CD14-positive monocyte (primary cell): ENCODE results near the gene USP47. TPM values are rescaled to one million over a fixed set of nuclear protein-coding genes. Genes with fewer than 3 reads are reported as not detected.

Experiments
- DNase-seq, 3 donors: peaks; one replicate each; pipeline ENCODE4 v3.0.0-alpha.2; 2011 to 2022
- H2AFZ ChIP-seq: 2 replicates; pipeline ENCODE4 v1.6.0; 2012; ENCODE audit warnings: mild to moderate bottlenecking, low read depth, low read length, inconsistent platforms; ENCODE audit not compliant: insufficient read depth, poor library complexity, severe bottlenecking
- H3K27ac ChIP-seq, 2 donors: 1 replicate in 1 of 2; 2 replicates in 1 of 2; pipeline ENCODE4 v1.5.1; 2012 to 2013; ENCODE audit warnings: low read length in 2 of 2, control low read depth in 1 of 2, inconsistent platforms in 1 of 2, low read depth in 1 of 2, mild to moderate bottlenecking in 1 of 2
- H3K27me3 ChIP-seq, 2 donors: one replicate each; pipeline versions ENCODE4 v1.6.0 to v1.6.1; 2011 to 2013; ENCODE audit warnings: low read length in 2 of 2; ENCODE audit not compliant: control insufficient read depth in 2 of 2, insufficient read depth in 2 of 2
- H3K36me3 ChIP-seq, 2 donors: replicated peaks in 1 of 2; 1 replicate in 1 of 2; 2 replicates in 1 of 2; pipeline versions ENCODE4 v1.5.1 to v1.6.1; 2012 to 2013; ENCODE audit warnings: low read length in 2 of 2, control low read depth in 1 of 2, inconsistent platforms in 1 of 2, mild to moderate bottlenecking in 1 of 2; ENCODE audit not compliant: insufficient read depth in 2 of 2, control insufficient read depth in 1 of 2
- H3K4me1 ChIP-seq, 2 donors: 1 replicate in 1 of 2; 2 replicates in 1 of 2; pipeline versions ENCODE4 v1.5.1 to v1.6.1; 2012 to 2013; ENCODE audit warnings: low read length in 2 of 2, control low read depth in 1 of 2, inconsistent platforms in 1 of 2, mild to moderate bottlenecking in 1 of 2, moderate library complexity in 1 of 2; ENCODE audit not compliant: insufficient read depth in 2 of 2, control insufficient read depth in 1 of 2
- H3K4me2 ChIP-seq: replicated peaks from 2 replicates; pipeline ENCODE3; 2012; ENCODE audit warnings: low read length, moderate library complexity, mild to moderate bottlenecking; ENCODE audit not compliant: poor library complexity, severe bottlenecking; ENCODE audit errors: extremely low read depth
- H3K4me3 ChIP-seq, 3 experiments: fragments of 200-600 bp in 1 of 3; sonication (generic) in 1 of 3; replicated peaks in 1 of 3; 1 replicate in 2 of 3; 2 replicates in 1 of 3; pipeline ENCODE4 v1.5.1; 2011 to 2013; ENCODE audit warnings: low read length in 3 of 3, mild to moderate bottlenecking in 3 of 3, control low read depth in 2 of 3, low read depth in 2 of 3, inconsistent platforms in 1 of 3, moderate library complexity in 1 of 3
- H3K79me2 ChIP-seq: 2 replicates; pipeline ENCODE4 v1.6.0; 2012; ENCODE audit warnings: mild to moderate bottlenecking, control low read depth, inconsistent platforms, low read length, moderate library complexity; ENCODE audit not compliant: insufficient read depth
- H3K9ac ChIP-seq: 2 replicates; pipeline ENCODE4 v1.6.0; 2017; ENCODE audit warnings: low read length, mild to moderate bottlenecking; ENCODE audit not compliant: insufficient read depth, poor library complexity, severe bottlenecking
- H3K9me3 ChIP-seq, 2 donors: replicated peaks in 1 of 2; 1 replicate in 1 of 2; 2 replicates in 1 of 2; pipeline versions ENCODE4 v1.5.1 to v1.6.1; 2012 to 2013; ENCODE audit warnings: low read length in 2 of 2, control low read depth in 1 of 2; ENCODE audit not compliant: control insufficient read depth in 1 of 2, insufficient read depth in 1 of 2
- H4K20me1 ChIP-seq: 2 replicates; pipeline ENCODE4 v1.6.0; 2012; ENCODE audit warnings: mild to moderate bottlenecking, low read length, control low read depth, moderate library complexity; ENCODE audit not compliant: insufficient read depth
- H3K27ac Mint-ChIP-seq, 7 donors: one replicate each; pipeline ENCODE4 v1.8.0; 2020; ENCODE audit warnings: mild to moderate bottlenecking in 7 of 7, mixed read lengths in 7 of 7, moderate library complexity in 6 of 7, inconsistent platforms in 2 of 7
- H3K27me3 Mint-ChIP-seq, 3 donors: one replicate each; pipeline ENCODE4 v1.8.0; 2021 to 2022; ENCODE audit warnings: low read depth in 3 of 3, mild to moderate bottlenecking in 3 of 3, mixed read lengths in 3 of 3, moderate library complexity in 3 of 3, inconsistent platforms in 1 of 3
- H3K36me3 Mint-ChIP-seq, 2 donors: one replicate each; pipeline ENCODE4 v1.8.0; 2020; ENCODE audit warnings: mixed read lengths in 2 of 2, inconsistent platforms in 1 of 2, mild to moderate bottlenecking in 1 of 2
- H3K4me1 Mint-ChIP-seq: one replicate; pipeline ENCODE4 v1.8.0; 2020; ENCODE audit warnings: mild to moderate bottlenecking, mixed read lengths
- H3K4me3 Mint-ChIP-seq, 2 donors: one replicate each; pipeline ENCODE4 v1.8.0; 2020; ENCODE audit warnings: mild to moderate bottlenecking in 2 of 2, mixed read lengths in 2 of 2, moderate library complexity in 1 of 2
- H3K9me3 Mint-ChIP-seq, 7 donors: one replicate each; pipeline ENCODE4 v1.8.0; 2020 to 2022; ENCODE audit warnings: mixed read lengths in 7 of 7, mild to moderate bottlenecking in 6 of 7, moderate library complexity in 6 of 7, inconsistent platforms in 2 of 7
- CTCF ChIP-seq: fragments of 200-600 bp; IDR thresholded peaks from one replicate; pipeline ENCODE4 v1.8.0; 2022; ENCODE audit warnings: antibody characterized with exemption, mild to moderate bottlenecking
- WGBS: methylation state at CpG from one replicate; pipeline ENCODE4 v1.1.5; 2013; ENCODE audit warnings: missing lambda C conversion rate; ENCODE audit not compliant: insufficient coverage; 5-methylcytosine and 5-hydroxymethylcytosine counted together
- intact Hi-C, 2 donors: fragments of 100-400 bp; cut with micrococcal nuclease; formaldehyde crosslinking; loops; one replicate each; pipeline versions ENCODE4 v1.15.0 to v1.15.1; 2023
- polyA plus RNA-seq, 3 donors: library from polyadenylated mRNA; depleted of rRNA in 1 of 3; unstranded in 2 of 3; stranded (reverse) in 1 of 3; fragments of 300-500 nt in 2 of 3; fragments of >200 nt in 1 of 3; fragmentation: Illumina TruSeq in 2 of 3; gene quantifications; 1 replicate in 2 of 3; 2 replicates in 1 of 3; pipeline ENCODE4 v1.2.3, GENCODE V29; 2012 to 2021

The USP47 gene
- polyA plus RNA-seq, 3 donors = 8.1 to 17.5 (median 10.5) TPM

GRCh38 chr11:11818529-11819121, 23.1 kb upstream of the USP47 start:
- H3K9me3 Mint-ChIP-seq = peaks cover 0 to 3% (median 0%) of the 10 kb centered on the region in 7 donors
- intact Hi-C loops = no loop called here
- no peak overlapping the region for H3K27ac ChIP-seq
- H3K79me2 ChIP-seq = no peaks in the 10 kb centered on the region
- H3K4me3 ChIP-seq = no peak overlapping the region
- peaks cover 0 to 2% (median 0%) of the 10 kb centered on the region in 3 donors for H3K27me3 Mint-ChIP-seq
- no peaks in the 10 kb centered on the region for H4K20me1 ChIP-seq
- H3K4me1 ChIP-seq = no peaks in the 10 kb centered on the region
- H3K27me3 ChIP-seq = no peaks in the 10 kb centered on the region
- H3K27ac Mint-ChIP-seq = no peak overlapping the region
- no peaks in the 10 kb centered on the region for H3K36me3 Mint-ChIP-seq
- H3K9ac ChIP-seq = no peak overlapping the region
- no peak overlapping the region for H3K4me3 Mint-ChIP-seq
- no peak for TF ChIP-seq CTCF
- no peak overlapping the region for H2AFZ ChIP-seq
- DNase-seq = no peak
- WGBS = 100% methylated on average over 1 of the region's 2 CpGs
- no peaks in the 10 kb centered on the region for H3K36me3 ChIP-seq
- H3K9me3 ChIP-seq = no peaks in the 10 kb centered on the region
- no peak overlapping the region for H3K4me2 ChIP-seq
- peaks cover 2% of the 10 kb centered on the region for H3K4me1 Mint-ChIP-seq

GRCh38 chr11:11821899-11822298, 19.9 kb upstream of the USP47 start:
- WGBS = no CpG with 5 or more reads among the region's 3 CpGs

More at GRCh38 chr11:11821899-11822298, 19.9 kb upstream of the USP47 start:
- peaks cover 4 to 17% (median 7%) of the 10 kb centered on the region in 7 donors for H3K9me3 Mint-ChIP-seq
- Histone ChIP-seq H3K27me3 (no peaks in the 10 kb centered on the region), H3K4me2 (no peak overlapping the region), H3K4me1 (no peaks in the 10 kb centered on the region), H3K9ac (no peak overlapping the region), H3K79me2 (no peaks in the 10 kb centered on the region), H3K36me3 (no peaks in the 10 kb centered on the region), H3K4me3 (no peak overlapping the region), H3K9me3 (peaks cover 0 to 8% of the 10 kb centered on the region in 2 donors), H3K27ac (no peak overlapping the region), H4K20me1 (no peaks in the 10 kb centered on the region), H2AFZ (no peak overlapping the region)
- no peak for DNase-seq
- H3K4me3 Mint-ChIP-seq = no peak overlapping the region
- H3K36me3 Mint-ChIP-seq = peaks cover 0 to 1% of the 10 kb centered on the region in 2 donors
- H3K4me1 Mint-ChIP-seq = peaks cover 2% of the 10 kb centered on the region
- H3K27me3 Mint-ChIP-seq = peaks cover 0 to 1% (median 0%) of the 10 kb centered on the region in 3 donors
- TF ChIP-seq CTCF = no peak
- no peak overlapping the region for H3K27ac Mint-ChIP-seq
- intact Hi-C loops = no loop called here
